Lower leg skin (tissue), 3 donors: Measurements from ENCODE around the gene TDRD1.

ENCODE experiments used
- CTCF ChIP-seq, 3 donors: fragments of 450-650 bp; IDR thresholded peaks; one replicate each; pipeline ENCODE4 v1.5.1; 2016; ENCODE audit warnings: antibody characterized with exemption in 3 of 3, mild to moderate bottlenecking in 3 of 3, moderate library complexity in 2 of 3
- POLR2A ChIP-seq, 2 donors: fragments of 450-650 bp; IDR thresholded peaks; one replicate each; pipeline ENCODE4 v1.6.1; 2016 to 2017; ENCODE audit warnings: antibody characterized with exemption in 2 of 2, mild to moderate bottlenecking in 1 of 2, moderate library complexity in 1 of 2

- no peak for TF ChIP-seq POLR2A (IDR thresholded peaks at IDR 0.05)
- no peak for TF ChIP-seq CTCF (IDR thresholded peaks at IDR 0.05)
Measured at GRCh38 chr10:114157912-114158311, 21.2 kb upstream of the TDRD1 start.
